GM18858 (cell line): Measurements from ENCODE around the gene IPO7.
A peak's percentile ranks its signal among the peaks of the same experiment; 100 is the strongest.
"Not testable (repeated sequence)": the region's sequence is repeated elsewhere in the genome, so short reads cannot be mapped to it uniquely, and the experiment has no call there.

Source experiments
- ATAC-seq: cut with Tn5 transposase; IDR thresholded peaks from one replicate; pipeline ENCODE4 v1.9.1; 2021; ENCODE audit not compliant: unreplicated experiment

IPO7 gene

GRCh38 chr11:9397746-9398680 lies 13.6 kb downstream of the IPO7 start:
- ATAC-seq = no peak

GRCh38 chr11:9399466-9399865 lies 15.0 kb downstream of the IPO7 start:
- ATAC-seq = no peak

DNA sequence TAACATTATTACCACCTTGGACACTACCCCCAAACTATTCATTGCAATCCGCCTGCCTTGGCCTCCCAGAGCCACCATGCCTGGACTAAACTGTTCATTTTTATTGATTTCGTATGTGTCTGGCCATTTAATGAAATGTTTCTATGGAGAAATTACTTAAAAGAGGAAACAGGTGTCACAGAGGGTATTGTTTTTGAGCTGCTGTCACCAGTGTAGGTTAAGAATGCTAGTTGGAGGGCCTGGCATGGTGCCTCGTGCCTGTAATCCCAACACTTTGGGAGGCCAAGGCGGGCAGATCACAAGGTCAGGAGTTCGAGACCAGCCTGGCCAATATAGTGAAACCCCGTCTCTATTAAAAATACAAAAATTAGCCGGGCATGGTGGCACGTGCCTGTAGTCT lies 17.4 kb downstream of the IPO7 start:
- not testable (repeated sequence) for ATAC-seq

- no peak for ATAC-seq
These were observed 44.3 kb downstream of the IPO7 start for GRCh38 chr11:9428706-9429105.

DNA sequence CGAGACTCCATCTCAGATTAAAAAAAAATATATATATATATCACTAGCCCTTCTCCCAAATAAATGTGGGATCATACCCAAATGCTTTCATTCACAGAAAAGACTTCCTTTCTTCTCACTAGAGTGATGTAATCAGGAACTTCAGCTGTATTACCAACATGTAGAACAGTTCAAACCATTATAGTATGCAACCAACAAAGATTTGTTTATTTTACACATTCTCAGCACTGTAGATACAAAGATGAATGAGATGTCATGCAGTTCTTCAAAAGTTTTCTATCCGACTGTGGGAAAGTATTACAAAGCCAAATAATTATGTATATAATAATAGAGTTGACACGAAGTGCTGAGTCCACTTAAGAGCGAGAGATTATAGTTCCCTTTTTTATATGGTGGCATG lies 54.2 kb downstream of the IPO7 start:
- ATAC-seq = no peak

- ATAC-seq = no peak
These were observed 61.8 kb downstream of the IPO7 start for GRCh38 chr11:9446230-9446629.

GRCh38 chr11:9448576-9449352 lies 64.3 kb downstream of the IPO7 start:
- ATAC-seq = no peak

DNA sequence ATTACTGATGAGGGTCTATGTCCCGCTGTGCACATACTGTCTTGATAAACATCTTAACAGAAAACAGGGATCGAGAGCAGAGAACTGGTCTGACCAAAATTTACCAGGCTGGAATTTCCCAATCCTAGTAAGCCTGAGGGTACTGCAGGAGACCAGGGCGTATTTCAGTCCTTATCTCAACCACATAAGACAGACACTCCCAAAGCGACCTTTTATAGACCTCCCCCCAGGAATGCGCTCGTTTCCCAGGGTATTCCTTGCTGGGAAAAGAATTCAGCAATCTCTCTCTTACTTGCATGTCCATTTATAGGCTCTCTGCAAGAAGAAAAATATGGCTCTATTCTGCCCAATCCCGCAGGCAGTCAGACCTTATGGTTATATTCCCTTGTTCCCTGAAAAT lies 67.6 kb downstream of the IPO7 start:
- not testable (repeated sequence) for ATAC-seq

DNA sequence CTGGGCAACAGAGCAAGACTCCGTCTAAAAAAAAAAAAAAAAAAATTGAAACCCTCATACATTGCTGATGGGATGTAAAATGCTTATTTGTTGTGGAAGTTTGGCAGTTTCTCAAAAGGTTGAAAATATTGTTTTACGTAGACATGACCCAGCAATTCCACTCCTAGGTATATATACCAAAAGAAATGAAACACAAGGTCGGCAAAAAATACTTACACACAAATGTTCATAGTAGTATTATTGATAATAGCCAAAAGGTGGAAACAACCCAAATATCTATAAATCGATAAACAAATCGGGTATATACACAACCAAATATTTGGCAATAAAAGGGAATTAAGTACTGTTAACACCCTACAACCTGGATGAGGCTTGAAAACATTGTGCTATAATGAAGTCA lies 71.3 kb downstream of the IPO7 start:
- no peak for ATAC-seq

DNA sequence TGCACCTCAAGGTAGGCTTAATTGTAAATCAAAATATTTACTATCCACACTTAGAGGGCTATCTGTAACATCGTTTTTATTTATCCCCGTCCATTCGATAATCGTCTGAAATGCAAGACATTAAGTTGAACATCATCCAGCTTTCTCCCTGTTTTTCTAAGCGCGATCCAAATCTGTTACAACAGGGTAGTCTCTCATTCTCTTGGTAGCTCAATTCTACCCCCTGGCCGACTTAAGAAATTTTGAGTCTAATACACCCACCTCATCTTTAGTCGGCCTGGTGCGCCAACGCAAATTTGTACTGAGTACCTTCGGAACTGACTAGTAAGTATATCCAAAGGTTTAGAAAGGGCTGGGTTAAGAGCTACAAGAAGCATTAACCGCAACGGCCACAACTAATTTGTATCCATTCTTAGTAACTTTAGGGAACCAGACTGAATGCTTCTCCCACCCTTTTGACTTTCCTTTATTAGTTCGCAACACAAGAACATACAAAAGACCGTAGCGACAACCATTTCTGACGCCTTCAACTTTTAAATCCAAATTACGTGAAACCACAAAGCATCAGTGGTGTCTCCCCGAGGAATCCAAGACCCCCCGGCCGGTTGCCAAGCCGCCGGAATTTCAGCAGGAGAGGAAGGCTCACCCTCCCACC lies 75.3 kb downstream of the IPO7 start:
- ATAC-seq = no peak

GRCh38 chr11:9460322-9461062 lies 76.0 kb downstream of the IPO7 start, which contains the start of gene ZNF143:
Gene ZNF143 (plus strand): TSS chr11:9461012. CDS start chr11:9471309, 10,297 bp downstream.
- ATAC-seq = peak; percentile 74

GRCh38 chr11:9461063-9461759 lies 76.8 kb downstream of the IPO7 start:
- ATAC-seq = peak; percentile 38

- ATAC-seq = no peak
These were observed 77.3 kb downstream of the IPO7 start for GRCh38 chr11:9461760-9462134.

DNA sequence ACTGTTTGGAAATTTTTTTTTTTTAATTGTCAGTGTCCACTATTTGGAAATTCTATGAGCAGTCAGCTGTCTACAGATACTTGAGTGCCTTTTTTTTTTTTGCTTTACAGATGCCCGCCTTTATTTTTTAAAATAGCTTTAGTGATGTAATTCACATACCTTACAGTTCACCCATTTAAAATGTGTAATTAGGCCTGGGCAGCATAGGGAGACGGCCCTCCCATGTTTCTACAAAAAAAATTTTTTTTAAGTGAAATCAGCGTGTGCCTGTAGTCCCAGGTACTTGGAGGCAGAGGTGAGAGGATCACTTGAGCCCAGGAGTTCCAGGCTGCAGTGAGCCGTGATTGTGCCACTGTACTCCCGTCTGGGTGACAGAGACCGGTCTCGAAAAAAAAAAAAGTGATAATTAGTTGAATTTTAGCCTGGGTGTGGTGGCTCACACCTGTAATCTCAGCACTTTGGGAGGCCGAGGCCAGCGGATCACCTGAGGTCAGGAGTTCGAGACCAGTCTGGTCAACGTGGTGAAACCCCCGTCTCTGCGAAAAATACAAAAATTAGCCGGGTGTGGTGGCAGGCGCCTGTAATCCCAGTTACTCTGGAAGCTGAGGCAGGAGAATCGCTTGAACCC lies 77.8 kb downstream of the IPO7 start:
- no peak for ATAC-seq

DNA sequence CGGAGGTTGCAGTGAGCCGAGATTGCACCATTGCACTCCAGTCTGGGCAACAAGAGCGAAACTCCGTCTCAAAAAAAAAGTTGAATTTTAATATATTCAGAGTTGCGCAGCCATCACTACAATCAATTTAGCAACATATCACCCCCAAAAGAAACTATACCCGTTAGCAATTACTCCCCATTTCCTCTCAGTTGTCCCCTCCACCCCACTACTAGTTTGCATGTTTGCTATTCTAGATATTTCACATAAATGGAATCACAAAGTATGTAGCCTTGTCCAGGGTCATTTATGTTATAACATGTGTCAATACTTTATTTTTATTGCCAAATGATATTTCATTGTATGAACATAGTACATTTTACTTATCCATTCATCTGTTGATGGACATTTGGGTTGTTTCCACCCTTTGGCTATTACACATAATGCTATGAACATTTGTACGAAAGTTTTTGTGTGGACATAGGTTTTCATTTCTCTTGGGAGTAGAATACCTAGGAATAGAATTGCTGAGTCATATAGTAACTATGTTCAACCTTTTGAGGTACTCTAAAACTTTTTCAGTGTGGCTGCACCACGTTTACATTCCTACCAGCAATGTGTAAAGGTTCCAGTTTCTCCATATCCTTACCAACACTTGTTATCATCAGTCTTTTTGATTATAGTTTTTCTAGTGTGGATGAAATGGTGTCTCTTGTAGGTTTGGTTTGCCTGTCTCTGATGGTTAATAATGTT lies 78.5 kb downstream of the IPO7 start:
- no peak for ATAC-seq

DNA sequence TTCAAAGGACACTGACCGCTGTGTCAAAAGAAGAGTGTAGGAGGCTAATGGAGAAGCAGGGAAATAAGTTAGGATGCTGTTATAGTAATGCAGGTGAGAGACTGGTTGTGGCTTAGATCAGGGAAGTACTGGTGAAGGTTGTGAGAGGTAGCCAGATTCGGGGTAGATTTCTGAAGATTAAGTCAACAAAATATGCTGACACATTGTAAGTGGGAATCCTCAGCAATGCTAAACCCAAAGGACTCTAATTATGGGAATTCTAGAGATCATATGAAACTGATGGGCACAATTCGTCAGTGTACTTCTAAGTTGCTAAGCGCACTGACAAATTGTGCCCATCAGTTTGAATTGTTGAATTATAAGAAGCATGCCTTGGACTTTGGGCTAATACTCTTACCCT lies 86.3 kb downstream of the IPO7 start:
- ATAC-seq = no peak

DNA sequence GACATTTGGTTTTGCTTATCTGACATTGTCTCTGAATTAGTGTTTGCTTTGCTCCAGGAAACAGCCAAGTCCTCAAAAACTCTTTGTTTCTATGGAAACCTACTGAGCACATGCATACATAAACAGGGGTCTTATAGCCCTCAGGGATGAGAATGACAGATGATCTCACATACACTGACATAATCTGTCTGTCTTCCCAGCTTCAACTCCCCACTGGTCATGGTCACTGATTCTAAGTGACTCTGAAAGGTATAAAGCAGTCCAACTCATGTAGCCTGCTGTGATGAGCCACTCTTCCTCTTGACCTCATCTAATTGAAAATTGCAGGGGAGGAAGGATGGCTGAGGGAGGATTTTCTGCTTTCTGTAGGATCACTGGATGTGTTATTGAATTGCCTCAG lies 89.0 kb downstream of the IPO7 start:
- no peak for ATAC-seq

DNA sequence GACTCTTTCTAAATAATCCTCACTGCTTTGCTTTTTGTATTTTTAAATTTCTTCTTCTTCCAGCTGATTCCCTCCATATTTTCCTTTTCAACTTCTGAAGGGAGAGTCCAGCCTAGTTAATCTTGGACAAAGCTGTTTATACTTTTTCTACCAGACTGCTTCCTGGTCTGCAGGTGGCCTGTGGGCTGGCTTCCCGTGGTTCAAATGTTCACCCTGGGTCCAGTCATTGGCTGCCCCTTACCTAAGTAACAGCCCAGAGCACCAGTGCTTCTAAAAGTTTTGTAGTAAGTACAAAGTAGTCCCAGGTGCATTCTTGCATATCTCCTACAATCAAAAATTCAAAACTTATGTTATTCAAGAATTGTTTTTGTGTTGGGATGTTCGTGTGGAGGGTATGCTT lies 95.4 kb downstream of the IPO7 start:
- no peak for ATAC-seq
